IPS DF 19.7 (cell line): Measurements from ENCODE around the gene SLC25A21.

Source experiments
- DNase-seq: peaks from one replicate; pipeline ENCODE4 v3.0.0-alpha.2; 2013; ENCODE audit warnings: low read depth, low spot score

Gene SLC25A21

GRCh38 chr14:36649872-36650650, 522.3 kb downstream of the SLC25A21 start:
- DNase-seq, result no peak

GRCh38 chr14:36647824-36648753, 524.3 kb downstream of the SLC25A21 start:
- no peak for DNase-seq

DNA sequence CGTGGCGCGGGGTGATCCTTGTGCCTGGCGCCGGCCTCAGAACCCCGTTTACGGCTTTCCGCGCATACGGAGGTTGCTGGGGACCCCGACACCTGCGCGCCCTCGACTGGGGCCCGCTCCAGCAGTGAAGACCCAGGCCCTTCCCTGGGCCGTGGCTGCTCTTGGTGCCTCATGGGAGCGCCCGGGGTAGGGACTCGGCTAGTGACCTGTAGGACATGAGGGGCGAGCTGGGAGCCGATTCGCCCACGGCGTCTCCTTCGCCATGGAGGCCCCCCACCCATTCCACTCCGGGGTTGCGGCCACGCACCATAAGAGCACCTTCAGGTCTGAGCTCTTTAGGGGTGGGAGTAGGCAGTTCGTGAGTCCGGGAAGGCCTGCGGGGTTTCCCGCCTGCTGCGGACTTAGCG, 525.0 kb downstream of the SLC25A21 start:
- DNase-seq, result no peak

GRCh38 chr14:36646664-36647416, 525.6 kb downstream of the SLC25A21 start:
- no peak for DNase-seq

- DNase-seq, result no peak
These were observed 538.8 kb downstream of the SLC25A21 start for GRCh38 chr14:36633580-36633979.
